Measurements from ENCODE around the gene ECSIT. TPM values are rescaled to one million over a fixed set of nuclear protein-coding genes. Genes with fewer than 3 reads are reported as not detected.

Gene ECSIT, protein sequence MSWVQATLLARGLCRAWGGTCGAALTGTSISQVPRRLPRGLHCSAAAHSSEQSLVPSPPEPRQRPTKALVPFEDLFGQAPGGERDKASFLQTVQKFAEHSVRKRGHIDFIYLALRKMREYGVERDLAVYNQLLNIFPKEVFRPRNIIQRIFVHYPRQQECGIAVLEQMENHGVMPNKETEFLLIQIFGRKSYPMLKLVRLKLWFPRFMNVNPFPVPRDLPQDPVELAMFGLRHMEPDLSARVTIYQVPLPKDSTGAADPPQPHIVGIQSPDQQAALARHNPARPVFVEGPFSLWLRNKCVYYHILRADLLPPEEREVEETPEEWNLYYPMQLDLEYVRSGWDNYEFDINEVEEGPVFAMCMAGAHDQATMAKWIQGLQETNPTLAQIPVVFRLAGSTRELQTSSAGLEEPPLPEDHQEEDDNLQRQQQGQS
- total RNA-seq, result 28.8 and 33.6 TPM in 2 replicates

DNA sequence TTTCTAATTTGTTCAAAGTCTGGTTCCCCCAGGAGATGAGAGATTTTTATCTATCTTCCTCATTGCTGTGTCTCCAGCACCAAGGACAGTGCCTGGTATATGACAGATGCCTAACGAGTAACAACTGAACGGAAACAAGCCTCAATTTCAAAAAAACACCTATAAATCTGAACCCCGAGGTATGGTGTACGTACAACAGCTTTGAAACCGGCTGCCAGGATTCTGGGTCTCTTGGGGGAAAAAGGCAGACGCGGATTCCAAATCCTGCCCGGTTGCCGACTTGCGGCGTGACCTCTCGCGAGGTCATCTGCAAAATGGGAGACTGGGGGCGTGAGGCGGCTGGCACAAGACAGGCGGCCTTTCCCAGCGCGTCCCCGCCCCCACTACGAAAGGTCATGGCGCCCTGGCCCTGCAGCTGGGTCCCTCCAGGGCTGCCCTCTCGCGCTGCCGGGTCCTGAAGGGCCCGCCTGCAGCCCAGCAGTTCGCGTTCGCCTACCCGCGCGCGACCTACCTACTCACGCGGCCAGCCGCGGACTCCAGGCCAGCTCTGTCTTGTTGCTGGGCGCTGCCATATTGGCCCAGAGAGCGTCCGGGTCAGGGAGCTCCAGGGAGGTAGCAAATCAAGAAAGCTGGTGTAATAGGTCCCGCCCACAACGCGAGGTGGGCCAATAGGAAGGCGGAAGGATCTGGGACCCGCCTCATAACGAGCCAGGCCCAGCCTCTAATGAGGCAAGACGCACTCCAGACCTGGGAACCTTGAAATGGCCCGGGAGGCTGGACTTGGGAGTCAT, at the start of gene ECSIT:
TSS of gene ECSIT (minus strand) at position 584 of the 791 bp plus-strand sequence. CDS start 9,964 bp downstream, outside the sequence.

DNA sequence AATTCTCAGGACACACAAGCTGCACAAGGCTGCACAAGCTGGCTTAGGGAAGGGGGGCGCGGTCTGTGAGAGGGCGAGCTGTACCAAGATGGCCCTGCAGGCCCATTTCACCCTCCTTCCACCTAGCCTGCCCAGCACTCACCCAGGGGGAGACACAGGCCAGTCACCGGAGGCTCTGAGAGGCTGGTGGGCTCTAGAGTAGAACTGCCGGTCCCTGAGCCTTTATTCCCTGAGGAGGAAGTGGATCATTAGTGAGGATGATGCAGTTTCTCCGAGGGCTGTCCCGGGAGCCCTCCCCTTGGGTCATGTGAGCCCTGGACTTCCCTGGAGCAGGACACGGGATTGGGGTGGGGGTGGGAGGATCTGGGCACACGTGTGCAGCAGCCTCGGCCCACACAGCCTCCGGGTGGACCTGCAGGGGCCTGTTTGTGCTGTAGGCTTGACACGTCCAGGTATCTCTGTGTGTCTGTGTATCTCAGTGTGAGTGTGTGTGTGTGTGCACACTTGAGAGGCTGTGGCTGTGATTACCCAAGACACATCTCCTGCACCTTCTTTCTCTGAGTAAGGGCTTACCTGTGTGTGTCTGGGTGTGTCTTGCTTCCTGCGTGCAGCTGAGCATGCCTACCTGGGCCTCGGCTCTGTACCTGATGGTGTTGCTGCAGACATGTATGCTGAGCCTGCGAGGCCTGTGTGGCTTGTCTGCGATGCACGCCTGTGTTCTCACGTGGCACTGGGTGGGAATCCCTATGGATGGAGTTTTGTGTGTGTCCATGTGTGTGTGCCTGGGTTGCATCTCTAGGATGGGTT, 48.7 kb upstream of the ECSIT start, which contains the start of gene ACP5:
TSS of gene ACP5 (minus strand) at position 195 of the 807 bp plus-strand sequence. CDS start 328 bp downstream, outside the sequence.

DNA sequence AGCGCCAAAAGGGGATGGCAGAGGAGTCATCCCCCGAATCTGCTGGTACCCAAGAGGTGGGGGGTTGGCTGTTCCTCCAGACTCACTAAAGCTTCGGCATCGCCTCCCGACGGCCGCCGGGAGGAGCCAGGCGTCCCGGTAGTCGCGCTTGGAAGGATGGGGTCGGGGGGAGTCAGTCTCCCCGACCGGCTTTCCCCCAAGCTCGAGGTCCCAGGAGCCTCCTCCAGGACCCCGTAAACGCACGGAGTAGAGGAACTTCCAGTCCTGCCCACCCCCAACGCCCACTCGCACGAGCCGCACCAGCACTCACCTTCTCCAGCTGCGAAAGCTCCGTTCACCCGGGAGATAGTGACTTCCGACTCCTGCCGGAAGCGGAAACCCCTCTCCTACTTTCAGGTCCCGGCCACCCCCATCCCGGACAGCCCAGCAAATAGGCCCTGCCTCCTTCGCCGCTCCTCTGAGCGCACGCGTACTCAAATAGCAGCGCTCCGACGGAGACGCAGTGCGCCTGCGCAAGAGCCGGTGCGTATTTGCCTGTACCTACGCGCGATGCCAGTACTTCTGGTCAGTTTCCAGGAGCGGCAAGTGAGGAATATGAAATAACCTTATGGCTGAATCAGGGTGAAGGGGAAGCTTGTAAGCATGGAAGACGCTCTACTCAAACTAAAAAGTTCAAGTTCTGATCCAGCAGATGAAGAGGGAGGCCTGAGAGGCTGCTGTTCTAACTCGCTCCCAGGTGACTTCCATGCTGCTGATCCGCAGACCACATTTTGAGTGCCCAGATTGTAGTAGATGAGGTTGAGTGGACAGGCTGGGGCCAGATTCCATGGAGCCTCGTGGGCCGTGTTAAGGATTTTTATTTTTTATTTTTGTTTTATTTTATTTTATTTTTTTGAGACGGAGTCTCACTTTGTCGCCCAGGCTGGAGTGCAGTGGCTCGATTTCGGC, 30.2 kb upstream of the ECSIT start, which contains the start of gene ELOF1:
TSS of gene ELOF1 (minus strand) at position 350 of the 948 bp plus-strand sequence. CDS start 4,883 bp downstream, outside the sequence.

DNA sequence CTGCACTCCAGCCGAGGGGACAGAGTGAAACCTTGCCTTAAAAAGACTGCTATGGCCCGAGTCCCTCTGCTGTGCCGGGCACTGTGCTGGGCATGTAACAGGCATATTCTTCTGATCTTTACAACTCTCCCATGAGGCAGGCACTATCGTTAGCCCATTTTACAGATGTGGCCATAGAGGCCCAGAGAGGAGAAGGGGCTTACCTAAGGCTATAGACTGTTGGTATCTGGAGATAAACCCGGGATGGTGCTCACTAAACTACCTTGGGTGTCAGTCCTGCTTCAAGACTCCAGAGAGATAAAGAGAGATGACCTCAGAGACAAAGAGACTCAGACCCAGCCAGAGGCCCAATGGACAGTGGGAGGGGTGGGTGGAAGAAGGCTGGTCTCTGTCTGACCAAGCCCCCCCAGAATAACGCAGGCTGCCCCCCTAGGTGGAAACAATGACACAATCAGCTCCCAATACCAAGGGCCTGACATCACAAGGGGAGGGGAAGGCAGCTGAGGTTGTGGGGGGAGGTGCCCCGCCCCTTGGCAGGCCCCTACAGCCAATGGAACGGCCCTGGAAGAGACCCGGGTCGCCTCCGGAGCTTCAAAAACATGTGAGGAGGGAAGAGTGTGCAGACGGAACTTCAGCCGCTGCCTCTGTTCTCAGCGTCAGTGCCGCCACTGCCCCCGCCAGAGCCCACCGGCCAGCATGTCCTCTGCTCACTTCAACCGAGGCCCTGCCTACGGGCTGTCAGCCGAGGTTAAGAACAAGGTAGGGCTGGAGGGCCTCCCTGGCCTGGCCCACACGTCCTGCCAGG, 9.5 kb upstream of the ECSIT start, which contains the start of gene CNN1:
TSS of gene CNN1 (plus strand) at position 620 of the 805 bp plus-strand sequence. CDS start at position 697, 77 bp downstream.

DNA sequence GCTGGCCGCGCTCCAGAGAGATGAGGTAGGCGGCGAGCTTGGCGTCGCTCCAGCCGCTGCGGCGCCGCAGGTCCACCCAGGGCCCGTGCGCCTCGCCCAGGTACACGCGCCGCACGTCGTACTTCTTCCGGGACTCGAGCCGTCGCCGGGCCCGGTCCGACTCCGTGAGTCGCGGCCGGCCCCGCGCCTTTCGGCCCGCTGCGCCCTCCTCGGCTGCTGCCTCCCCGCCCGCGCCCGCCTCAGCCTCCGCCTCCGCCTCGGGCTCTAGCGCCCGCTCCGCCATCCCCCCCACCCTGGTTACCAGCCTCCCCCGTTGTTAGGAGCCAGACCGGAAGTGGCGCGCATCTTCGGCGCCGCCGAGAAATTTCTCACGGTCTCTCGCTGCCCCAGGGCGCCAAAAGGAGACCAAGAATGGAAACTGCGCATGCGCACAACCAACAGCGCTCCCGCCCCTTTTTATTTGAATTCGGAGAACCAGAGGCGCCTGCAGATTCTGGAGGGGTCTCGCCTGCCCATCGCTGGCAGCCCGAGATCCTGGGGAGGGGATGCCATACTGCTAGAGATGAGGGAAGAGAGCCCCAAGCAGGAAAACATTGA, 23.3 kb downstream of the ECSIT start, which contains the start of gene ZNF653:
TSS of gene ZNF653 (minus strand) at position 336 of the 597 bp plus-strand sequence. CDS start at position 283, 53 bp downstream.

DNA sequence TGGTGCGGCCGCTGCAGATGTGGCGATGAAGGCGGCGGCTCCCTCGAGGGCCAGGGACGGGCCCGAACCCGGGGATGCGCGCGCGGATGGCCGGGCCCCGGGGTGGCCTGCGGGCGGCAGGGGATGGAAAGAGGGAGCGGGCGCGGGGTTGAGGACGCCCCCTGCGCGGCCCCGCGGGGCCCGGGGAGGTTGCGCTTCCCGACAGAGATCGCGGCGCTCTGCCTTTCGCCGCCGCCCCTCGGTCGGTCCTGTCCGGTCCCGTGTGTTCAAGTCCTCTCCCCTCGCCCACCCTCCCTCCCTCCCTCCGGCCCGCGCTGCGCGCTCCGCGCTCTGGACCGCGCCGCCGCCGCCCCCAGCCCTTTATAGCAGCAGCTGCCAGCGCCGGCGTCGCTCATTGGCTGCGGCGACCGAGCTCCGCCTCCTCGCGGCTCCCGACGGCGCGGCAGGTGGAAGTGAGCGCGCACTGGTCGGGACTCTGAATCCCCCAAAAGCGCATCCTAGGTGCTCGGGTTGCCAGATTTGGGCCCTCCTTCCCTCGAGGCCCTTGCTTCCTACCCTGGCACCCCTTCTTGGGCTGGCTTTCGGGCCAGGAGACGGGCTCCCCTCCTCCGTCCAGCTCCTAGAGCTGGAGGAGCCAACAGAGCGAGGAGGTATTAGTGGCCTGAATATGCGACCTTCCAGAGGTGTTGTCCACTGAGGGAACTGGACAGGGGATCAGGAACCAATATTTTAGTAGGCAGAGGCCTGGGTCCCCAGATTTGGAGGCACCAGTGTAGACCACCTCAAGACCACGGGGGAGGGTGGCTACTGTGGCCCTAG, 48.0 kb downstream of the ECSIT start, which contains the start of gene ELAVL3:
TSS of gene ELAVL3 (minus strand) at position 332 of the 819 bp plus-strand sequence. CDS start 438 bp downstream, outside the sequence.

Small RNA genes lying within 50 kb of the gene (small RNA-seq; reads per million reads assigned to genes)
- gene MIR7974 (not detected), gene RN7SL833P (not detected)

Other genes with a start within 250 kb of the ECSIT start
- gene TSPAN16, start 233.0 kb downstream of the ECSIT start, total RNA-seq, result not detected in 2 replicates
- 23.7 and 24.3 TPM in 2 replicates for gene RAB3D, start 189.5 kb downstream of the ECSIT start, total RNA-seq
- 51.1 and 82.2 TPM in 2 replicates for gene TMEM205, start 182.9 kb downstream of the ECSIT start, total RNA-seq
- 6.1 and 10.5 TPM in 2 replicates for gene CCDC159, start 182.6 kb downstream of the ECSIT start, total RNA-seq
- gene PLPPR2, start 173.7 kb downstream of the ECSIT start, total RNA-seq, result 24.2 and 26.5 TPM in 2 replicates
- gene SWSAP1, start 154.5 kb downstream of the ECSIT start, total RNA-seq, result 0.97 TPM in 2 replicates
- 2.3 and 2.8 TPM in 2 replicates for gene EPOR, start 144.8 kb downstream of the ECSIT start, total RNA-seq
- gene RGL3, start 109.8 kb downstream of the ECSIT start, total RNA-seq, result 0.16 and 1.6 TPM in 2 replicates
- gene ODAD3, start 94.0 kb downstream of the ECSIT start, total RNA-seq, result 0.32 and 0.36 TPM in 2 replicates
- gene PRKCSH, start 93.5 kb downstream of the ECSIT start, total RNA-seq, result 131 and 134 TPM in 2 replicates
- gene ELAVL3, start 48.1 kb downstream of the ECSIT start, total RNA-seq, result 0.73 TPM in 1 of 2 replicates, not detected in the other
- gene ZNF653, start 23.3 kb downstream of the ECSIT start, total RNA-seq, result 5.2 and 6.8 TPM in 2 replicates
- gene CNN1, start 9.7 kb upstream of the ECSIT start, total RNA-seq, result 8.4 and 13.2 TPM in 2 replicates
- gene ELOF1, start 30.1 kb upstream of the ECSIT start, total RNA-seq, result 30.8 TPM in 2 replicates
- 0.61 and 1.3 TPM in 2 replicates for gene ACP5, start 48.5 kb upstream of the ECSIT start, total RNA-seq
- gene ZNF627, start 68.3 kb upstream of the ECSIT start, total RNA-seq, result 13.5 and 19.0 TPM in 2 replicates
- 3.6 and 4.3 TPM in 2 replicates for gene ZNF823, start 209.8 kb upstream of the ECSIT start, total RNA-seq
- gene ZNF441, start 237.9 kb upstream of the ECSIT start, total RNA-seq, result 10.8 and 11.8 TPM in 2 replicates

All from hair follicle dermal papilla cell (primary cell).